ENCODE measurements around the gene CADM3. TPM values are rescaled to one million over a fixed set of nuclear protein-coding genes. Genes with fewer than 3 reads are reported as not detected.

The CADM3 gene
- total and polyA plus RNA-seq, 2 experiments from 2014 or later = 2.0 to 4.4 TPM

DNA sequence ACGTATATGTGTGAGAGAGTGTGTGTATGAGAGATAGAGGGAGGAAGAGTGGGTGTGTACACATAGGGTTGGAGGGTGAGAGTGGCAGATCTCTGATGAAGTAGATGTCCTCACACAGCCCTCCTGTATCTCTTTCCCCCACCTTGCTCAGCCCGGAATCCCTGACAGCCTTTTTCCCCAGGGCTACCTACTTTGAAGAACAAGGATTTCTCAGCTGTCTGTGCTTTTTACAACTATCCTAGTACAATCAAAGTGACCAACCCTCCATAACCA lies 29.1 kb upstream of the CADM3 start:
- no peaks in the 10 kb centered on the region for H3K27me3 Mint-ChIP-seq (ENCODE audit: insufficient read depth, low read depth, poor library complexity)
- H3K4me1 Mint-ChIP-seq = peaks cover 5% of the 10 kb centered on the region
- Histone ChIP-seq H3K36me3 (ENCODE audit: insufficient read depth) (no peaks in the 10 kb centered on the region), H3K79me2 (replicated peaks; ENCODE audit: insufficient read depth) (no peaks in the 10 kb centered on the region), H3K27me3 (ENCODE audit: insufficient read depth) (no peaks in the 10 kb centered on the region), H3K27ac (ENCODE audit: low read depth) (no peak overlapping the region), H3F3A (replicated peaks; ENCODE audit: low read depth) (no peaks in the 10 kb centered on the region), H3K4me2 (peak overlapping the region; percentile 21; the same call in 1 of the 2 replicates), H3K4me3 (no peak overlapping the region; the same call in 1 of the 2 replicates), H3K9me2 (ENCODE audit: insufficient read depth) (no peaks in the 10 kb centered on the region), H4K20me1 (replicated peaks; ENCODE audit: insufficient read depth) (no peaks in the 10 kb centered on the region; the same call in 1 of the 2 replicates), H3K4me1 (ENCODE audit: insufficient read depth) (peaks cover 7% of the 10 kb centered on the region; the same call in 1 of the 2 replicates), H2AFZ (no peak overlapping the region)
- no peak overlapping the region for H3K4me3 Mint-ChIP-seq
- H3K36me3 Mint-ChIP-seq (ENCODE audit: low read depth) = no peaks in the 10 kb centered on the region
- ATAC-seq = no peak
- H3K27ac Mint-ChIP-seq = no peak overlapping the region
- H3K9me3 Mint-ChIP-seq = no peaks in the 10 kb centered on the region
- DNase-seq (ENCODE audit: low spot score) = no peak
- TF ChIP-seq ZNF114 (CRISPR knock-in tag; IDR thresholded peaks at IDR 0.05) (no peak), JUNB (IDR thresholded peaks at IDR 0.05; ENCODE audit: unreplicated experiment) (no peak), NANOG (IDR thresholded peaks at IDR 0.05; ENCODE audit: borderline replicate concordance) (no peak), ETS1 (IDR thresholded peaks at IDR 0.05) (no peak), ZNF331 (CRISPR knock-in tag; IDR thresholded peaks at IDR 0.05; ENCODE audit: low read depth) (no peak), EZH2phosphoT487 (IDR thresholded peaks at IDR 0.05; ENCODE audit: unreplicated experiment) (no peak), EZH2 (IDR thresholded peaks at IDR 0.05; ENCODE audit: low read depth, unreplicated experiment) (no peak), CREB1 (CRISPR knock-in tag; IDR thresholded peaks at IDR 0.05; ENCODE audit: low read depth) (no peak), POLR2AphosphoS5 (IDR thresholded peaks at IDR 0.05; ENCODE audit: low read depth) (no peak), STAT1 (IDR thresholded peaks at IDR 0.05; ENCODE audit: unreplicated experiment) (no peak)
- TF ChIP-seq, protein P1, sequence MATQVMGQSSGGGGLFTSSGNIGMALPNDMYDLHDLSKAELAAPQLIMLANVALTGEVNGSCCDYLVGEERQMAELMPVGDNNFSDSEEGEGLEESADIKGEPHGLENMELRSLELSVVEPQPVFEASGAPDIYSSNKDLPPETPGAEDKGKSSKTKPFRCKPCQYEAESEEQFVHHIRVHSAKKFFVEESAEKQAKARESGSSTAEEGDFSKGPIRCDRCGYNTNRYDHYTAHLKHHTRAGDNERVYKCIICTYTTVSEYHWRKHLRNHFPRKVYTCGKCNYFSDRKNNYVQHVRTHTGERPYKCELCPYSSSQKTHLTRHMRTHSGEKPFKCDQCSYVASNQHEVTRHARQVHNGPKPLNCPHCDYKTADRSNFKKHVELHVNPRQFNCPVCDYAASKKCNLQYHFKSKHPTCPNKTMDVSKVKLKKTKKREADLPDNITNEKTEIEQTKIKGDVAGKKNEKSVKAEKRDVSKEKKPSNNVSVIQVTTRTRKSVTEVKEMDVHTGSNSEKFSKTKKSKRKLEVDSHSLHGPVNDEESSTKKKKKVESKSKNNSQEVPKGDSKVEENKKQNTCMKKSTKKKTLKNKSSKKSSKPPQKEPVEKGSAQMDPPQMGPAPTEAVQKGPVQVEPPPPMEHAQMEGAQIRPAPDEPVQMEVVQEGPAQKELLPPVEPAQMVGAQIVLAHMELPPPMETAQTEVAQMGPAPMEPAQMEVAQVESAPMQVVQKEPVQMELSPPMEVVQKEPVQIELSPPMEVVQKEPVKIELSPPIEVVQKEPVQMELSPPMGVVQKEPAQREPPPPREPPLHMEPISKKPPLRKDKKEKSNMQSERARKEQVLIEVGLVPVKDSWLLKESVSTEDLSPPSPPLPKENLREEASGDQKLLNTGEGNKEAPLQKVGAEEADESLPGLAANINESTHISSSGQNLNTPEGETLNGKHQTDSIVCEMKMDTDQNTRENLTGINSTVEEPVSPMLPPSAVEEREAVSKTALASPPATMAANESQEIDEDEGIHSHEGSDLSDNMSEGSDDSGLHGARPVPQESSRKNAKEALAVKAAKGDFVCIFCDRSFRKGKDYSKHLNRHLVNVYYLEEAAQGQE (IDR thresholded peaks at IDR 0.05; ENCODE audit: unreplicated experiment) = no peak
- TF ChIP-seq, protein P2, sequence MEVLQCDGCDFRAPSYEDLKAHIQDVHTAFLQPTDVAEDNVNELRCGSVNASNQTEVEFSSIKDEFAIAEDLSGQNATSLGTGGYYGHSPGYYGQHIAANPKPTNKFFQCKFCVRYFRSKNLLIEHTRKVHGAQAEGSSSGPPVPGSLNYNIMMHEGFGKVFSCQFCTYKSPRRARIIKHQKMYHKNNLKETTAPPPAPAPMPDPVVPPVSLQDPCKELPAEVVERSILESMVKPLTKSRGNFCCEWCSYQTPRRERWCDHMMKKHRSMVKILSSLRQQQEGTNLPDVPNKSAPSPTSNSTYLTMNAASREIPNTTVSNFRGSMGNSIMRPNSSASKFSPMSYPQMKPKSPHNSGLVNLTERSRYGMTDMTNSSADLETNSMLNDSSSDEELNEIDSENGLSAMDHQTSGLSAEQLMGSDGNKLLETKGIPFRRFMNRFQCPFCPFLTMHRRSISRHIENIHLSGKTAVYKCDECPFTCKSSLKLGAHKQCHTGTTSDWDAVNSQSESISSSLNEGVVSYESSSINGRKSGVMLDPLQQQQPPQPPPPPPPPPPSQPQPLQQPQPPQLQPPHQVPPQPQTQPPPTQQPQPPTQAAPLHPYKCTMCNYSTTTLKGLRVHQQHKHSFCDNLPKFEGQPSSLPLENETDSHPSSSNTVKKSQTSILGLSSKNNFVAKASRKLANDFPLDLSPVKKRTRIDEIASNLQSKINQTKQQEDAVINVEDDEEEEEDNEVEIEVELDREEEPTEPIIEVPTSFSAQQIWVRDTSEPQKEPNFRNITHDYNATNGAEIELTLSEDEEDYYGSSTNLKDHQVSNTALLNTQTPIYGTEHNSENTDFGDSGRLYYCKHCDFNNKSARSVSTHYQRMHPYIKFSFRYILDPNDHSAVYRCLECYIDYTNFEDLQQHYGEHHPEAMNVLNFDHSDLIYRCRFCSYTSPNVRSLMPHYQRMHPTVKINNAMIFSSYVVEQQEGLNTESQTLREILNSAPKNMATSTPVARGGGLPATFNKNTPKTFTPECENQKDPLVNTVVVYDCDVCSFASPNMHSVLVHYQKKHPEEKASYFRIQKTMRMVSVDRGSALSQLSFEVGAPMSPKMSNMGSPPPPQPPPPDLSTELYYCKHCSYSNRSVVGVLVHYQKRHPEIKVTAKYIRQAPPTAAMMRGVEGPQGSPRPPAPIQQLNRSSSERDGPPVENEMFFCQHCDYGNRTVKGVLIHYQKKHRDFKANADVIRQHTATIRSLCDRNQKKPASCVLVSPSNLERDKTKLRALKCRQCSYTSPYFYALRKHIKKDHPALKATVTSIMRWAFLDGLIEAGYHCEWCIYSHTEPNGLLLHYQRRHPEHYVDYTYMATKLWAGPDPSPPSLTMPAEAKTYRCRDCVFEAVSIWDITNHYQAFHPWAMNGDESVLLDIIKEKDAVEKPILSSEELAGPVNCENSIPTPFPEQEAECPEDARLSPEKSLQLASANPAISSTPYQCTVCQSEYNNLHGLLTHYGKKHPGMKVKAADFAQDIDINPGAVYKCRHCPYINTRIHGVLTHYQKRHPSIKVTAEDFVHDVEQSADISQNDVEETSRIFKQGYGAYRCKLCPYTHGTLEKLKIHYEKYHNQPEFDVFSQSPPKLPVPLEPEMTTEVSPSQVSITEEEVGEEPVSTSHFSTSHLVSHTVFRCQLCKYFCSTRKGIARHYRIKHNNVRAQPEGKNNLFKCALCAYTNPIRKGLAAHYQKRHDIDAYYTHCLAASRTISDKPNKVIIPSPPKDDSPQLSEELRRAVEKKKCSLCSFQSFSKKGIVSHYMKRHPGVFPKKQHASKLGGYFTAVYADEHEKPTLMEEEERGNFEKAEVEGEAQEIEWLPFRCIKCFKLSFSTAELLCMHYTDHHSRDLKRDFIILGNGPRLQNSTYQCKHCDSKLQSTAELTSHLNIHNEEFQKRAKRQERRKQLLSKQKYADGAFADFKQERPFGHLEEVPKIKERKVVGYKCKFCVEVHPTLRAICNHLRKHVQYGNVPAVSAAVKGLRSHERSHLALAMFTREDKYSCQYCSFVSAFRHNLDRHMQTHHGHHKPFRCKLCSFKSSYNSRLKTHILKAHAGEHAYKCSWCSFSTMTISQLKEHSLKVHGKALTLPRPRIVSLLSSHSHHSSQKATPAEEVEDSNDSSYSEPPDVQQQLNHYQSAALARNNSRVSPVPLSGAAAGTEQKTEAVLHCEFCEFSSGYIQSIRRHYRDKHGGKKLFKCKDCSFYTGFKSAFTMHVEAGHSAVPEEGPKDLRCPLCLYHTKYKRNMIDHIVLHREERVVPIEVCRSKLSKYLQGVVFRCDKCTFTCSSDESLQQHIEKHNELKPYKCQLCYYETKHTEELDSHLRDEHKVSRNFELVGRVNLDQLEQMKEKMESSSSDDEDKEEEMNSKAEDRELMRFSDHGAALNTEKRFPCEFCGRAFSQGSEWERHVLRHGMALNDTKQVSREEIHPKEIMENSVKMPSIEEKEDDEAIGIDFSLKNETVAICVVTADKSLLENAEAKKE (CRISPR knock-in tag; IDR thresholded peaks at IDR 0.05) = no peak
- TF ChIP-seq, protein P3, sequence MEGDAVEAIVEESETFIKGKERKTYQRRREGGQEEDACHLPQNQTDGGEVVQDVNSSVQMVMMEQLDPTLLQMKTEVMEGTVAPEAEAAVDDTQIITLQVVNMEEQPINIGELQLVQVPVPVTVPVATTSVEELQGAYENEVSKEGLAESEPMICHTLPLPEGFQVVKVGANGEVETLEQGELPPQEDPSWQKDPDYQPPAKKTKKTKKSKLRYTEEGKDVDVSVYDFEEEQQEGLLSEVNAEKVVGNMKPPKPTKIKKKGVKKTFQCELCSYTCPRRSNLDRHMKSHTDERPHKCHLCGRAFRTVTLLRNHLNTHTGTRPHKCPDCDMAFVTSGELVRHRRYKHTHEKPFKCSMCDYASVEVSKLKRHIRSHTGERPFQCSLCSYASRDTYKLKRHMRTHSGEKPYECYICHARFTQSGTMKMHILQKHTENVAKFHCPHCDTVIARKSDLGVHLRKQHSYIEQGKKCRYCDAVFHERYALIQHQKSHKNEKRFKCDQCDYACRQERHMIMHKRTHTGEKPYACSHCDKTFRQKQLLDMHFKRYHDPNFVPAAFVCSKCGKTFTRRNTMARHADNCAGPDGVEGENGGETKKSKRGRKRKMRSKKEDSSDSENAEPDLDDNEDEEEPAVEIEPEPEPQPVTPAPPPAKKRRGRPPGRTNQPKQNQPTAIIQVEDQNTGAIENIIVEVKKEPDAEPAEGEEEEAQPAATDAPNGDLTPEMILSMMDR (conservative IDR thresholded peaks at IDR 0.05; ENCODE audit: low read depth in 2 of 2) = no peak
